Measurements from ENCODE around the gene PCDHGA5. TPM values are rescaled to one million over a fixed set of nuclear protein-coding genes. Genes with fewer than 3 reads are reported as not detected.
"Not testable (repeated sequence)": the region's sequence is repeated elsewhere in the genome, so short reads cannot be mapped to it uniquely, and the experiment has no call there.

PCDHGA5 gene
- total RNA-seq, 1 donor from 2014 or later = 2.8 TPM

DNA sequence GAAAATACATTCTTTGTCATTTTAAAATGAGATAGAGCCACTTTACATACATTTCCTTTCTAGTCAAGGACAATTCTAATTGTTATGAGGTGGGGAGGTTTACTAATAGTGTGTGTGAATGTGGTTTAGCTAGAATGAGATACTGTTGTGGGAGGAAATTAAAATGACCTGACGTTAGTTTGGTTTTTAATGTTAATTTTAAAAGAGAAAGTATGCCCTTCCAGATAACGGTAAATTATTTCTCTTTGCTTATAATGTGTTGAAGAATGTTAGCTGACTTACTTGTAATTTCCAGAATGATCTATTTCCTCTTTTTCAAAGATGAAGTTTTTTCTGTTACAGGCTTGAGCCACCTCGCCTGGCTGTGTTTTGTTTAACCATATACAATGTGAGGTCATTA is 41.7 kb upstream of the PCDHGA5 start:
- peaks cover 5% of the 10 kb centered on the region for H3K27me3 ChIP-seq (ENCODE audit: low read depth)
- H3K9me3 ChIP-seq = peaks cover 52% of the 10 kb centered on the region
- DNase-seq (no peak), ATAC-seq (no peak)
- intact Hi-C loops (cut with DNase I) = no loop called here
- TF ChIP-seq, protein P1, sequence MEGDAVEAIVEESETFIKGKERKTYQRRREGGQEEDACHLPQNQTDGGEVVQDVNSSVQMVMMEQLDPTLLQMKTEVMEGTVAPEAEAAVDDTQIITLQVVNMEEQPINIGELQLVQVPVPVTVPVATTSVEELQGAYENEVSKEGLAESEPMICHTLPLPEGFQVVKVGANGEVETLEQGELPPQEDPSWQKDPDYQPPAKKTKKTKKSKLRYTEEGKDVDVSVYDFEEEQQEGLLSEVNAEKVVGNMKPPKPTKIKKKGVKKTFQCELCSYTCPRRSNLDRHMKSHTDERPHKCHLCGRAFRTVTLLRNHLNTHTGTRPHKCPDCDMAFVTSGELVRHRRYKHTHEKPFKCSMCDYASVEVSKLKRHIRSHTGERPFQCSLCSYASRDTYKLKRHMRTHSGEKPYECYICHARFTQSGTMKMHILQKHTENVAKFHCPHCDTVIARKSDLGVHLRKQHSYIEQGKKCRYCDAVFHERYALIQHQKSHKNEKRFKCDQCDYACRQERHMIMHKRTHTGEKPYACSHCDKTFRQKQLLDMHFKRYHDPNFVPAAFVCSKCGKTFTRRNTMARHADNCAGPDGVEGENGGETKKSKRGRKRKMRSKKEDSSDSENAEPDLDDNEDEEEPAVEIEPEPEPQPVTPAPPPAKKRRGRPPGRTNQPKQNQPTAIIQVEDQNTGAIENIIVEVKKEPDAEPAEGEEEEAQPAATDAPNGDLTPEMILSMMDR (IDR thresholded peaks at IDR 0.05) = no peak
- no peaks in the 10 kb centered on the region for H3K4me1 ChIP-seq
- H3K36me3 ChIP-seq = no peaks in the 10 kb centered on the region
- H3K4me3 ChIP-seq = no peak overlapping the region
- H3K27ac ChIP-seq = no peak overlapping the region

DNA sequence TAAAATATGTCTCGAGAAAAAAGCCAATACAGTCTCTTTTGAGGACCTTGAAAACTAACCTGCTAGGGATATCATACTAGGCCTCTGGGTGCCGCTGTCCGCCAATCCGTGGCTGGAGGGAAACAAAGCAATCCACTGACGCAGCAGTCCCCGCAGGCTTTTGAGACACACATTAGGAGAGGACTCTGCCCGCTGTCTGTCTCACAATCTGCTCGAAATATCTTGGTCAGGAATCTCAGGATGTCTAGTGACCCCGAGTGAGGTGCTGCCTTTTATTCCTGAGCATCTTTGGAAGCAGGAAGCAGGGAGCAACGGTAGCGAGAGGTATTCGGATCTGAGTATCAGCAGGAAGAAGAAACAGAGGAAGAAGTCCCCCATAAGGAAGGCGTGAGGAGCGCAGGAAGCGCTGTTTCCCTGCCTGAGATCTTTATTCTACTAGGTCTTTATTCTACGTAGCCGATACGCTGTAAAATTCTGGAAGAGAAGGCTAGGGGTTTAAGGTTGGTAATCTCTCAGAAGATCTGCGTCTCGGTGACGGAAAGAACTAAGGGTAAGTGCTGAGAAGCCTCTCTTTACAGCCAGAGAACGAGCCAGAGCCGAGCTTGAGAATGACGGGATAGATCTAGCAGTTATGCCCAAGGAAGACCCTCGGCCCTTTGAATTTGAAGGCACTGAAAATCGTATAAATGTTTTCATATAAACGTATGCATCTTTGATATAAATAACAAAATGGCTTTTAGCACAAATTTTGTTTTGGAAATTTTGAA is 37.7 kb upstream of the PCDHGA5 start:
- H3K36me3 ChIP-seq = no peaks in the 10 kb centered on the region
- H3K4me3 ChIP-seq = peak overlapping the region; percentile 41
- peak overlapping the region; percentile 46 for H3K27ac ChIP-seq
- peak; percentile 62 for DNase-seq
- peaks cover 8% of the 10 kb centered on the region for H3K27me3 ChIP-seq (ENCODE audit: low read depth)
- TF ChIP-seq, protein P1 (IDR thresholded peaks at IDR 0.05) = peak; percentile 44
- intact Hi-C loops (cut with DNase I) = no loop called here
- no peaks in the 10 kb centered on the region for H3K4me1 ChIP-seq
- peaks cover 38% of the 10 kb centered on the region for H3K9me3 ChIP-seq
- peak; percentile 70 to 91 for ATAC-seq

DNA sequence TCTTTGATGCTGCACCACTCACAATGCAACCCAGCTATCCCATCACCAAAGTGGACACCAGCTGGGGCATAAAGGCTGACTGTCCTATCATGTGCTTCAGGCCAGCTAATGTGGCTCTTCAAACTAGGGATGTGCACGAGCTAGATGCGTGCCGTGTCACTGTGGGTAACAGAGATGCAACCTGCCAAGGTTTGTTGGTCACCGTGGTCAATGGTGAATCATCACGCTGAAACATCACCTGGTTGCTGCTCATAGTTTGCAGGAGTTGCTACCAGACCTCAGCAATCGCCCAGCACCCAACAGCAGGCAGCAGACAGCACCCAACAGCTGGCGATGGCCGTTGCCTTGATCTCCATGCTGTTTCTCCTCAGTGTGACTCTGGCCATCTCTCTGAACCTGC is 35.7 kb upstream of the PCDHGA5 start:
- intact Hi-C loops (cut with DNase I) = no loop called here
- peaks cover 21% of the 10 kb centered on the region for H3K9me3 ChIP-seq
- H3K36me3 ChIP-seq = no peaks in the 10 kb centered on the region

DNA sequence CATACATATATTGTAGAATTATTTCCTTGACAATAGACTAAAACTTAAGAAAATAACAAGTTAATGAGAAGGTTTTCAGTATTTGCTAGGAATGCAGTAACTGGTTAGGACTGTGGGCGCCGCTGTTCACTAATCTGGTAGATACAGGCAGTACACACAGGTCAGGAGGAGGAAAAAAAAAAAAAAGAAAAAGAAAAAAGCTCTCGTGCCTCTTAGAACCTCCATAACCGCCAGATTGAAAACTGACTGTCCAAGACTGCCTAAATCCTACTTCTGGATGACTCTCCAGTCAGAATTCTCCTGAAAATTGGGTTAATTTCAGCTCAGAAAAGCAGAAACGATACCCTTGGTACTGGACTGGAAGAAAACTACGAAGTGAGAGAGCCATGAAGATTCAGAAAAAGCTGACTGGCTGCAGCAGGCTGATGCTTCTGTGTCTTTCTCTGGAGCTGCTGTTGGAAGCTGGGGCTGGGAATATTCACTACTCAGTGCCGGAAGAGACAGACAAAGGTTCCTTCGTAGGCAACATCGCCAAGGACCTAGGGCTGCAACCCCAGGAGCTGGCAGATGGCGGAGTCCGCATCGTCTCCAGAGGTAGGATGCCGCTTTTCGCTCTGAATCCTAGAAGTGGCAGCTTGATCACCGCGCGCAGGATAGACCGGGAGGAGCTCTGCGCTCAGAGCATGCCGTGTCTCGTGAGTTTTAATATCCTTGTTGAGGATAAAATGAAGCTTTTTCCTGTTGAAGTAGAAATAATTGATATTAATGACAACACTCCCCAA is 33.5 kb upstream of the PCDHGA5 start, which contains the start of gene PCDHGA1:
PCDHGA1 (plus strand) TSS at position 216 of the 782 bp plus-strand sequence.
- no peak for DNase-seq
- no peak within 1 kb of the TSS for H3K27ac ChIP-seq
- TF ChIP-seq, protein P1 (IDR thresholded peaks at IDR 0.05) = peak; percentile 21
- no peaks in the 10 kb centered on the region for H3K4me1 ChIP-seq
- H3K27me3 ChIP-seq (ENCODE audit: low read depth) = peaks cover 22% of the 10 kb centered on the region
- peaks cover 18% of the 10 kb centered on the region for H3K9me3 ChIP-seq
- H3K36me3 ChIP-seq = no peaks in the 10 kb centered on the region
- no peak within 1 kb of the TSS for H3K4me3 ChIP-seq
- intact Hi-C loops (cut with DNase I) = no loop called here
- no peak for ATAC-seq

More for the DNA sequence above, 35.7 kb upstream of the PCDHGA5 start:
- Histone ChIP-seq H3K4me3 (no peak overlapping the region), H3K27ac (no peak overlapping the region), H3K4me1 (no peaks in the 10 kb centered on the region), H3K27me3 (ENCODE audit: low read depth) (peaks cover 15% of the 10 kb centered on the region)
- no peak for ATAC-seq
- no peak for DNase-seq
- TF ChIP-seq, protein P1 (IDR thresholded peaks at IDR 0.05) = no peak

DNA sequence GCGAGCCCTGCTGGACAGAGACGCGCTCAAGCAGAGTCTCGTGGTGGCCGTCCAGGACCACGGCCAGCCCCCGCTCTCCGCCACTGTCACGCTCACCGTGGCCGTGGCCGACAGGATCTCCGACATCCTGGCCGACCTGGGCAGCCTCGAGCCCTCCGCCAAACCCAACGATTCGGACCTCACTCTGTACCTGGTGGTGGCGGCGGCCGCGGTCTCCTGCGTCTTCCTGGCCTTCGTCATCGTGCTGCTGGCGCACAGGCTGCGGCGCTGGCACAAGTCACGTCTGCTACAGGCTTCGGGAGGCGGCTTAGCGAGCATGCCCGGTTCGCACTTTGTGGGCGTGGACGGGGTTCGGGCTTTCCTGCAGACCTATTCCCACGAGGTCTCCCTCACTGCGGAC is 31.4 kb upstream of the PCDHGA5 start:
- H3K27me3 ChIP-seq (ENCODE audit: low read depth) = peaks cover 19% of the 10 kb centered on the region
- H3K4me3 ChIP-seq; DNase-seq; H3K4me1 ChIP-seq; H3K27ac ChIP-seq; intact Hi-C loops (cut with DNase I); ATAC-seq; H3K36me3 ChIP-seq: not testable (repeated sequence)
- H3K9me3 ChIP-seq = peaks cover 28% of the 10 kb centered on the region
